AG08395 (cell line): ENCODE data around the gene PDZD8.
"Not testable (repeated sequence)": the region's sequence is repeated elsewhere in the genome, so short reads cannot be mapped to it uniquely, and the experiment has no call there.

Source experiments
- DNase-seq: peaks from one replicate; pipeline ENCODE4 v3.0.0; 2012; ENCODE audit warnings: mixed read lengths, low spot score

The PDZD8 gene

DNA sequence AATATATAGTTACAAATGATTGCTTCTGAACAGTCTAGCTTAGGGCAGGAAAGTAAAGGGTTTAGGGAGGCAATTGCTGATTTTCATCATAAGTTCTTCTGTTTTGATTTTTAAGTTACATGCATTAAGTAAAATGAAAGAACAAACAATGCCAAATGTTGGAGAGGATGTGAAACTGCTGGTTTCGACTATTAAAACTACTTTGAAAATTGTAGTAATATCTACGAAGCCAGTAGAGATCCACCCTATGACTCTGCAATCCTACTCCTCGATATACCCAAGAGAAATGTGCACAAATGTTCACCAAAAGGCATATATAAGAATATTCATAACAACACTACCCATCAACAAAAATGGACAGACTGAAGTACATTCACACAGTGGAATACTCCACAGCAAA is 24.3 kb downstream of the PDZD8 start:
- no peak for DNase-seq

DNA sequence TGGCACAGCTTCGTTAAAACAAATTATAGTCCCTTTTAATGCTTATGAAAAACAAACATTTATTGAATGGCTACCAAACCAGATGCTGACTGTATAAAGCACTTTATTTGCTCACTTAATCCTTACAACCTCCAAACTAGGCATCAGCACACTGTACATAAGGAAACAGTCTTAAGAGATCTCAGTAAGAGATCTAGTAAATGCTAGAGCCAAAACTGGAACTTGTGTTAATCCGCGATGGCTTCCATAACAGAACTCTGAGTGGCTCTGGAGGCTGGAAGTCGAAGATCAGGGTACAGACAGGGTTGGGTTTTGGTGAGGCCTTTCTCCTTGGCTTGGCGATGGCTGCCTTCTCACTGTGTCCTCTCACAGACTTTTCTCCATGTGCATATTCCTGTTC is 27.0 kb downstream of the PDZD8 start:
- DNase-seq = no peak

DNA sequence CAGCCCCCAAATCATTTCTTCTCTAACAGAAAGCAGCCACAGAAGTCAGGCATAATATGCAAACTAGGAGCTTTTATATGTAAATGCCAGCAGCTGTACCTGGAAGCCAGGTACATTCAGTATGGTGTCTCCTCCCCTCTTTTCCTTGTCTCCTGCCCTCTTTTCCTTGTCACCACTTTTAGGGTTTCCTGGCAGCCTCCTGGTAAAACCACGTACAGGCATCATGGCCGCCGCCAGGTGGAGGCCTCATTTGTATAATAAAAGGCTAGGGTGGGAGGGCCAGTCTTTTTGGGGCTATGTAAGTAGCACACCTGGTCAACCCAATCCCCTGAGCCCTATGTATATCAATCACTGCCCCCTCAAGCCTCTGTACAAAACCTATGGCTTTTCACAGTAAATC is 28.7 kb downstream of the PDZD8 start:
- DNase-seq = no peak

DNA sequence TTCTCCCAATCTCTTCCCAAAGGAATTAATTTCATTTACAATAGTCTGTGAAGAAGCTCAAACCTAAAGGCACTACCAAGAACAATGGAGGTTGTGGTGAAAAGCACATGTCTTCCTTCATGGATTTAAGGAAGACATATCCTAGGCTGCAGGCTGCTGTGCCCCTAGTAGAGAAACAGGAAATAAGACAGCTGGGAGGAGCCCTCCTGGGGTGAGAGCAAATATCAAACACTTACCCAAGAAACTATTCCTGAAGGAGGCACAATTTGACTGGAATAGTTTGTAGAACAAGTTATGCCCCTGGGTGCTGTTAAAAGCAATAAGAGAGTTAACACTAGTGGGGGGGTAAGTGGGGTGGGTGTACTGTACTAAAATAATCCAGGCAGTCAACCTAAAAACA is 30.1 kb downstream of the PDZD8 start:
- no peak for DNase-seq

DNA sequence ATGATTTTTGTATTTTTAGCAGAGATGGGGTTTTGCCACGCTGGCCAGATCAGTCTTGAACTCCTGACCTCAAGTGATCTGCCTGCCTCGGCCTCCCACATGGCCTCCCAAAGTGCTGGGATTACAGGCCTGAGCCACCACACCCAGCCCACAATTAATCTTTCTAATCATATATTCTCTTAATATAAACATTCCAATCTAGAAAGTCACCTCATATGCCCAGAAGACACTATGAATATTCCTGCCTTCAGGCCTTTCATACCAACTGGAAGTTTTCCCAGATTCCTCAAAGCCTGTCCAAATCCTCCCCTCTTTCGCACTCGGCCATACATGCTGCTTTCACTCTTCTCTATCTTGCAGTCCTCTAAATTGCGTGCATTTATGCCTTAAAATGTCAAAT is 32.6 kb downstream of the PDZD8 start:
- peak; percentile 41 for DNase-seq

DNA sequence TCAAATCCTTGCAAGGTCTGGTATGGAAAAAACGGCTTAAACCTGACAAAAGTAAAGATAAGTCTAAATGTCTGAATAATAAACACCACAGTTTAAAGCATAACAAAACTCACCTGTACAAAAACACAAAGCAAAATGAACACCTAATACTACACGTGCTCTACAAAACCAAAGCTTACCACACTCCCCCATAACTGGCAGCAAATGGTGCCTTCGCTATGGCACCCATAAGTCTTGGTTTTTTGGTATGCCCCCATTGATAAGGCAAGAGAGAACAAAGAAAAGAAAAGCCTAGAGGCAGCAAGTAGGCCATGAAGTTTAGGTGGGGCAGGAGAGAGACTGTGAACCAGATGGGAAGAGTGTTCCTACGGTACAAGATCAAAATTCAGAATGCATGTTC is 34.2 kb downstream of the PDZD8 start:
- no peak for DNase-seq

DNA sequence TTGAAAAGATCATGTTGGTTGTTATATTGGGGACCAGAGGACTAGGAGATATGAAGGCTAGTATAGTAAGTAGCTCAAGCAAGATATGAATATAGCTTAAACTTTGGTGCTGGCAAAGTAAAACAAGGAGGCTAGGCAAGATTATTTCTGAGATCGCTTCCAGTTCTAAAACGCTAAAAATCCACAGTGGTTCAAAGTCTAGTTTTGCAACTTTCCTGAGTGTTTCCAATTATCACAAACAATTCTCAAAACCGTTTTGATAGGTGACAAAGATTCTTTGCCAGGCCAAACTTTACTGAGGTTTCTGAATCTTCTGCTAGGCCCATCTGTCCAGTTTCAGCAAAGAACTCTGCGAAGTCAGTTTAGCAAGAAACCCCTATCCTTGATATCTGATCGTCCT is 35.3 kb downstream of the PDZD8 start:
- no peak for DNase-seq

DNA sequence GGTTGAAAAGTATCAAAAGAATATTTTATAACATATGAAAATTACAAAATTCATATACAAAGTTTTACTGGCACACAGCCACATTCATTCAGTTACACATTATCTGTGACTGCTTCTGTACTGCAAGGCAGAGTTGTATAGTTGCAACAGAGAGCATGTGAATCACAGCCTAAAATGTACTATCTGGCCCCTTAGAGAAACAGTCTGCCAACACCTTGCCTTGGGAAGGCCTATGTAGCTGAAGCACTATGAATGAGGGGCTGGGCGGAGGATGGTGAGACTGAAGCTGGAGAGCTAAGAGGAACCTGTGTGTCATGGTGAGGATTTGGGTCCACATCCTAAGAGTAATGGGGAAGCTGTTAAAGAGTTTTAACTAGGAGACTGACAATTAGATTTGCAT is 35.7 kb downstream of the PDZD8 start:
- DNase-seq = no peak

DNA sequence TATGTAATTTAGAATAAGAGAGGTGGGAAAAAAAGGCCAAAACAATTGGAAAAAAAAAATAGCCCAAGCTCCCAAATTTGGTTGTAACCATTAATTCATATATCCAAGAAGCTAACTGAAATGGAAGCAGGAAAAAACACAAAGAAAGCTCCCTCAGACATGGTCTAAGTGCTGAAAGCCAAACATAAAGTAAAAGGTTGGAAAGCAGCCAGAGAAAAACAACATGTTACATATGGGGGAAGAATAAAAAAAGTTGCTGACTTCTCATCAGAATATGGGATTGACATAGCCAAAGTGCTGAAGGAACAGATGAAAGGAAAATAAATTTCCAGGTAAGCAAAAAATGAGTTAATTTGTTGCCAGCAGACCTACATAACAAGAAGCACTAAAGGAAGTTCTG is 40.3 kb downstream of the PDZD8 start:
- DNase-seq = no peak

DNA sequence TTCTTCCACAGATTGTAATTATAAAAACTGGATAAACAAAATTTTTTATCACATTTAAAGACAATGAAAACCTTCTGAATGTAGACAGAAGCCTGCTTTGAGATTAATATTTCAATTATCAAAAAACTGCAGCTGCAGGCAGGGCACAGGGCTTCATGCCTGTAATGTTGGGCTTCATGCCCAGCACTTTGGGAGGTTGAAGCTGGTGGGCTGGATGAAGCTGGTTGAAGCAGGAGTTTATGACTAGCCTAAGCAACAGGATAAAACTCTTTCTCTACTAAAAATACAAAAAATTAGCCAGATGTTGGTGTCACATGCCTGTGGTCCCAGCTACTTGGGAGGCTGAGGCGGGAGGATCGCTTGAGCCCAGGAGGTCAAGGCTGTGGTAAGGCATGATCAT is 41.2 kb downstream of the PDZD8 start:
- no peak for DNase-seq

DNA sequence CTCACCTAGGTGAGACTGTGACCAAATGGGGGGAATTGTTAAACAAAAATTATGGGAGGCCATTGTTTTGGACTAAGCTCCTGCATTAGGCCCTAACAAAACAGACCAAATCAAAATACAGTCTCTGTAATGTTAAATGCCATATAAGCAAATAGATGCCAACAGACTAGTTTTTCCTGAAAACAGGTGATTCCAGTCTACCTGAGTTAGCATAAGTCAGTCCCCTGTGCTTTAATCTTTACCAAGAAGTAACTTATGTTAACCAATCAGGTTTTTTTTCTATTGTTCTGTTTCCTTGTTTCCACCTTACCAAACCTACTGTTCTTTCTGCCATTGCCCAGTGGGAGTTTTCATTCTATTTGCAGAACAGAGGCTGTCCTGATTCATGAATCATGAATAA is 48.0 kb downstream of the PDZD8 start:
- no peak for DNase-seq

DNA sequence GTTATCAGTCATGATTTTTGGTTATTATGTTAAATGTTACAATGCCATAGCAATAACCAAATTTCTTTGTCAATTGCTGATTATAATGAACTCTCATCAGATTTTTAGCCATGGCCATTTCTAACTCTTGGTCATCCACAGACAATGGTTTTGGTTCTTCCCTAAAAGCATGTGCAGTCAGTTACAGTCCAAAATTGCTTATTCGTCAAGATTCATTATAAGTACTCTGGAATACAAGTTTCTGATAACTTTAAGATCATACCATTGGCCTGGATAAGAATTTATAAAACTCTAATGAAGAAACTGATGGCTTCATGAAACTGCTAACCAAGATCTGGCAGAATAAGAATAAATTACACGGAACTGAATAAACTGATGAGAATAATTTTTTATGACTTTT is 50.9 kb downstream of the PDZD8 start:
- DNase-seq = no peak

DNA sequence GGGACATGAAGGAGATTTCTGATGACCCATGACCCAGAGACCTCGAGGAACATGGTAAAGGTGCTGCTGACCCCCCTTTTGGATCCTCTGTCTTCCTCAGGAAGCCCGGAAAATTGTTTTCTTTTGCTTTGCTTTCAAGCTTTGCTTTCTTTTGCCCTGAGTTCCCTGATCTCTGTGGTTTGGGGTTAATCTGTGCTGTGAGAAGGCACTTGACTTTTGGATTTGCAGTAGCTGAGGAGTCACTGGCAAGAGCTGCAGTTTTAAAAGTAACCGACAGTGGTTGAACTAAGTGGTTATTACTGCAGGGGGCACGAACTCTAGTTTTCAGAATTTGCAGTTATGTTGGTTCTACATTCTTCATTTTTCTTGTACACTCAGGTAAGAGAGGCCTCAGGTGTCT is 53.0 kb downstream of the PDZD8 start:
- no peak for DNase-seq

DNA sequence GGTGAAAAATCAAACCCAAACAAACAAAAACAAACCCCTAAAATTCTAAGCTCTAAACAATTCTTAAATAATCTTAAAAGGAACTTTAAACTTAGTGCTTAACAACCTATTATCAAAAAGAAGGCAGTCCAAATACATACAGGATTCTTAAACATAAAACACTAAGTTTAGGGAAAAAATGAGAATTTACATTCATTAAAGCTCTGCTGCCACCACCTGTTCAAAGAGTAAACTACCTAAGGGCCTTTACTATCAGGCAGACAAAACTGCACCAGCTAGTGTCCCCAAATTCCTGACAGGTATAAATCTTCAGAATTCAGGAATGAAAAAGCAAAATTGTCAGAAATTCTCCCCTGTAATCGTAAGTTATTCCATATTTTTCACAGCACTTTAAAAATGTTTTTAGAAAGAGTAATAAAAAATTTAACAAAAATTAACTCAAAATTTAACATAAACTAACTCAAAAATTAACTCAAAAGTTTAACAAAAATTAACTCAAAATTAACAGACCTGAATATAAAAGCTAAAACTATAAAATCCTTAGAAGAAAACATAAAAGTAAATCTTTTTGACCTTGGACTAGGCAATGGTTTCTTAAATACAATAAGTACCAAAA is 55.1 kb downstream of the PDZD8 start:
- peak; percentile 22 for DNase-seq

DNA sequence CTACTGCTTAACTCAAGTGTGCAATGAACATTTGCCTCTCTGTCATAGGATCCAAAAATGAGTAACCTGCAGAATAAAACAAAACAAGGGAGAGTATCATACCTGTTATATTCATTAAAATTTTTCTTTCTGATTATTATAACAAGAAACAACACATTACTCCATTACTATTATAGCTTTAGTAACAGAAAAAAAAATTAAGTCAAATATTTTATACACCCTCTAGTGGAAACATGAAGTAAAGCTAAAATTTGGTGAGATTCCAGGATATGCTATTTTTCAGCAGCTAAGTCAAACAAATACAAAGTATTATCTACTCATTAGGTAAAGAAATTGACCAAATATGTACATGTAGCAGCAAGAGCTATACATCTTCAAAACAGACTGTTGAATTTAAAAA is 56.3 kb downstream of the PDZD8 start:
- DNase-seq = peak; percentile 18

DNA sequence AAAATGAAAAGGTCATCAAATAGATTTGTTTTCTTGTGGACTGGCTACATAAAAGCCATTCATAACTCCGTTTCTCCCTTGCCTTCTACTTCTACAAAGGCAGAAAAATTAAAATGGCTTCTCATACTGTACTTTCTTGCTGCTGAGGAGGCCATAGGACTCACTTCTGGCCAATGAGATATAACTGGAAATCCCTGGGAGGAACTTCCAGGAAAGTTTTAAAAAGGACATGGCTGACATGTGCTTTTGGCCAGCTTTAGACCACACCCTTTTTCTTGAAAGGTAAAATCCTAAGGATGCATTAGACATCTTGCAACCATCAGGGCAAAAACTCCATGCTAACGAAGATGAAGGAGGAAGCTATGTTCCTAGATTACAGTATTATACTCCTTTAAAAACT is 58.5 kb downstream of the PDZD8 start:
- DNase-seq = no peak

DNA sequence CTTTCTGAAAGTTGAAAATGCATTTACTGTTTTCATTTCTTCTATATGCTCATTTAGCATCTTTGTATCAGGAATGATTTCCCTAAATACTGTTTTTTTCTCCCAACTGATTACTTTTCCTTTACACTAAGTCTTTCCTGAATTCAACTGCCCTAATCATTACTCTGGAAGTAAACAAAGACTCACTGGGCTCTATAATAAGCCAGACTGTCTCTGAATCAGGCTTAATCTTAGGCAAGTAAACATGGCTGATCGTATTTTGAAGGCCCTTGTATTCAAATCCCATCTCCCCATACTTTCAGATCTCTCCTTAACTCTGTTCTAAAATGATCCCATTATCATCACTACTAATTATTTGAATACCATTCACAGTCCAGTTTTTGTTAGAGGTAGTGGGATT is 61.6 kb downstream of the PDZD8 start:
- DNase-seq = no peak

DNA sequence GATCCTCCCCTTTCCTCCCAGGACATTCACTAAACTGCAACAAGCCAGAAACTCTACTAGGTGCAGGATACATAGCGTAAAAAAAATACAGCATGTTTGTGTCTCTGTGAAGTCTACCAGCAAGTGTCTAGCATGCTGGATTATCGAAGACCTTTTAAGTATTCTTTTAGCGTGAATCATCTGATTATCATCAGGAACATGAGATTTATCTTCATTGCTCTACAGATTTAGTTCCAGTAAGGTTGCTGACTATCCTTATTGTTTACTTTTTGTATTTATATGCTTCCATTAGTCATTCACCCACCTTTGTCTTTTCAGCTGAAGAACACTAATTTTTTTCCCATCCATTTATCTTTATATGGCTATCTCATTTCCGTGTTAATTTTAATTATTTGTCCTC is 62.8 kb downstream of the PDZD8 start:
- DNase-seq = no peak

DNA sequence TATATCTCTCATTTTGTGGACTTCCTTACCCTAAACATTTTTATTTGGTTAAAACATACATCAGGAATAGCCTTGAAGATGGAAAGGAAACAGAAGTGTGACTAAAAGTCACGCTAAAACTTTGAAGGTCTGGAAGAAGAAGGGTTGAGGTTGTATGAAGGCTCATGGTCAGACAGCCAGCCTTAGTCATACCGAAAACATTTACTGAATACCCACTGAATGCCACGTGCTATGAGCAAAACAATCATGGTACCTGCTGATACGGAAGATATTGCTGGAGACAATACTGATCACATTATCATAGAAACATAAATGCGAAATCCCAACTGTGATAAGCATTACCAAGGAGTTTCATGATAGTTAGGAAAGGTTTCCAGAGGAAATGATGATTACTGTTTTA is 64.0 kb downstream of the PDZD8 start:
- no peak for DNase-seq

DNA sequence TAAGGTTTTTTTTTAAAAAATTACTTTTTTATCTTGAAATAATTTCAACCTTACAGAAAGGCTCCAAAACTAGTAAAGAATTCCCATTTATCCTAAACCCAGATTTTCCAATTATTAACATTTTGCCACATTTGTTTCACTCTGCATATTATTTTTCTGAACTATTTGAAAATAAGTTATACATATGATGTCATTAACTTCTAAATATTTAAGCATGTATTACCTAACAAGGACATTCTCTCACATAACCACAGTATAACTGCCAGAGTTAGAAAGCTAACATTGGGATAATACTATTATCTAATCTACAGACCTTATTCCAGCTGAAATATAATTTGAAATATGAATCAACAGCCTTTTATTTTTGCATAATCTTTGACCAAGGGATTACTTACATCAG is 68.6 kb downstream of the PDZD8 start:
- no peak for DNase-seq

DNA sequence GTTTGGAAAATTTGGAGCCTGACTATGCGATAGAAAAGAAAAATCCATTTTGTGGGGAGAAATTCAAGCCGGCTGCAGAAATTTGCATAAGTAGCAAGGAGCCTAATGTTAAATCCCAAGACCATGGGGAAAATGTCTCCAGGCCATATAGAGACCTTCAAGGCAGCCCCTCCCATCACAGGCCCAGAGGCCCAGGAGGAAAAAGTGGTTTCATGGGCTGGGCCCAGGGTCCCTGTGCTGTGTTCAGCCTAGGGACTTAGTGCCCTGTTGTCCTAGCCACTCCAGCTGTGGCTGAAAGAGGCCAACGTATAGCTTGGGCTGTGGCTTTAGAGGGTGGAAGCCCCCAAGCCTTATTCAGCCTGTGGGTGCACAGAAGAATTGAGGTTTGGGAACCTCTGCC is 71.8 kb downstream of the PDZD8 start:
- not testable (repeated sequence) for DNase-seq

DNA sequence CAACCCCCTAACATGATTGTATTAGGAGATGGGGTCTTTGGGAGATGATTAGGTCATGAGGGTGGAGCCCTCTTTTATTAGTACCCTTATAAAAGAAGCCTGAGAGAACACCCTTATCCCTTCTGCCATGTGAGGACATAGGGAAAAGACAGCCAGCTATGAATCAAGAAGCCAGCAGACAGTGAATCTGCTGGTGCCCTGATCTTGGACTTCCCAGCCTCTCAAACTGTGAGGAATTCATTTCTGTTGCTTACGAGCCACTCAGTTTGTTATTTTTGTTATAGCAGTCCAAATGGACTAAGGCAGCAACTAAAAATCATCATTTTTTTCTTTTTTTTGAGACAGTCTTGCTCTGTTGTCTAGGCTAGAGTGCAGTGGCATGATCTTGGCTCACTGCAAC is 74.6 kb downstream of the PDZD8 start:
- DNase-seq = no peak

DNA sequence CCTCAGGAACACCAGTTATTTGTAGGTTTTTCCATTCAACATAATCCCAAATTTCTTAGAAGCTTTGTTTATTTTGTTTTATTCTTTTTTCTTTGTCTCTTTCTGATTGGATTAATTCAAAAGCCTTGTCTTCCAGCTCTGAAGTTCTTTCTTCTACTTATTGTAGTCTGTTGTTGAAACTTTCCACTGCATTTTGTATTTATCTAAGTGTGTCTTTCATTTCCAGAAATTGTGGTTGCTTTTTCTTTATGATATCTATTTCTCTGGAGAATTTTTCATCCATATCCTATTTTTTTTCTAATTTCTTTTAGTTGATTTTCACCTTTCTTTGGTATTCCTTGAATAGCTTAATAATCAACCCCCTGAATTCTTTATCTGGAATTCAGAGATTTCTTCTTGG is 75.8 kb downstream of the PDZD8 start:
- DNase-seq = no peak

DNA sequence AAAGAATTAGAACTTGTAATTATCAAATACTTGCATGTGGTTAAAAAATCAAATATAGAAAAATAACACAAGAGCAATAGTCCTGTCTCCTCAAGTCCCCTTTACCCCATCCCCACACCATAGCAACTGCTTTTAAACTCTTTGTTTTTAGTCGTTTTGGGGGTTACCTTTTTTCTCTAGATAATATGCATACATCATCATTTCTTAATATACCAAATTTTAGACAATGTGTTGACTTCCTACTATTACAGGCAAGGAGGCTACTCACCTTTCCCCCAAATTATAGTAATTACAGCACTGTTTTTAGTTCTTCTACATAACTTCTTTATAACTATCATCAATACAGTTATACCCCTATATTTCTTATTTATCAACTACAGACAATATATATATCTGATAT is 77.0 kb downstream of the PDZD8 start:
- DNase-seq = no peak

DNA sequence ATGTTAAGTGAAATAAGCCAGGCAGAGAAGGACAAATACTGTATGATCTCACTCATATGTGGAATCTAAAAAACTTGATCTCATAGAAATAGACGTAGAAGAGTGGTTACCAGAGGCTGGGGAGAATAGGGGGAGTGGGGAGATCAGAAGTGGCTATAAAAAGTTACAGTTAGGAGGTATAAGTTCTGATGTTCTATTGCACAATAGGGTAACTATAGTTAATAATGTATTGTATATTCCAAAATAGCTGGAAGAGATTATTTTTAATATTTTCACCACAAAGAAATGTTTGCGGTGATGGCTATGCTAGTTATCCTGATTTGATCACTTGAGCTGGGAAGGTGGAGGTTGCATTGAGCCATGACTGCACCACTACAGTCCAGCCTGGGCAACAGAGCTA is 80.5 kb downstream of the PDZD8 start:
- DNase-seq = no peak
